PC-9 (cell line): ENCODE measurements around the gene CKS1B. TPM values are rescaled to one million over a fixed set of nuclear protein-coding genes. Genes with fewer than 3 reads are reported as not detected.

Experiments used
- BruUV-seq: library from RNA; stranded (reverse); fragments of 400-500 nt; replicated peaks from 2 replicates; lab custom pipeline; 2021; lab: Mats Ljungman, UMichigan
- CTCF ChIA-PET: fragments of 300-600 bp; sonication (Branson Sonifier 250); formaldehyde crosslinking; loops from one replicate; lab custom pipeline; 2022; ENCODE audit warnings: antibody characterized with exemption; lab: Charles Lee
- POLR2A ChIA-PET: fragments of 300-600 bp; sonication (Branson Sonifier 250); formaldehyde crosslinking; loops from one replicate; lab custom pipeline; 2022; ENCODE audit warnings: antibody characterized with exemption; ENCODE audit not compliant: unreplicated experiment; lab: Charles Lee
- DNase-seq, 2 experiments: peaks; one replicate each; pipeline versions ENCODE4 v3.0.0 to v3.0.0-alpha.2; 2015 to 2022; ENCODE audit warnings: mixed read lengths in 1 of 2
- H2AFZ ChIP-seq: fragments of 200-600 bp; sonication (generic); 2 replicates; pipeline ENCODE4 v1.8.1; 2017; ENCODE audit warnings: antibody characterized with exemption
- H3F3A ChIP-seq: fragments of 200-600 bp; sonication (generic); 2 replicates; pipeline ENCODE4 v1.8.1; 2017; ENCODE audit warnings: antibody characterized with exemption, mild to moderate bottlenecking, low read depth; ENCODE audit not compliant: insufficient read depth
- H3K27ac ChIP-seq: fragments of 200-600 bp; sonication (generic); 2 replicates; pipeline ENCODE4 v1.6.1; 2016; ENCODE audit warnings: mixed run types
- H3K27me3 ChIP-seq: fragments of 200-600 bp; sonication (generic); 2 replicates; pipeline ENCODE4 v1.6.1; 2016; ENCODE audit warnings: low read depth, mixed run types; ENCODE audit not compliant: insufficient read depth
- H3K36me3 ChIP-seq: fragments of 200-600 bp; sonication (generic); 2 replicates; pipeline ENCODE4 v1.6.1; 2016; ENCODE audit warnings: low read depth, mixed run types
- H3K4me1 ChIP-seq: fragments of 200-600 bp; sonication (generic); replicated peaks from 2 replicates; pipeline ENCODE4 v1.6.1; 2016; ENCODE audit warnings: mixed run types; ENCODE audit not compliant: insufficient read depth
- H3K4me2 ChIP-seq: fragments of 200-600 bp; sonication (generic); 2 replicates; pipeline ENCODE4 v1.6.1; 2017; ENCODE audit warnings: mixed run types
- H3K4me3 ChIP-seq: fragments of 200-600 bp; sonication (generic); 2 replicates; pipeline ENCODE4 v1.6.1; 2016; ENCODE audit warnings: mixed run types
- H3K79me2 ChIP-seq: fragments of 200-600 bp; sonication (generic); 2 replicates; pipeline ENCODE4 v1.6.1; 2017; ENCODE audit warnings: low read depth, mixed run types
- H3K9me2 ChIP-seq: fragments of 200-600 bp; sonication (generic); 2 replicates; pipeline ENCODE4 v1.8.1; 2017; ENCODE audit warnings: mild to moderate bottlenecking; ENCODE audit not compliant: insufficient read depth
- H3K9me3 ChIP-seq: fragments of 200-600 bp; sonication (generic); 2 replicates; pipeline ENCODE4 v1.8.1; 2016; ENCODE audit warnings: low read depth; ENCODE audit not compliant: insufficient read depth
- H4K20me1 ChIP-seq: fragments of 200-600 bp; sonication (generic); 2 replicates; pipeline ENCODE4 v1.8.1; 2017; ENCODE audit not compliant: insufficient read depth
- EZH2 ChIP-seq: fragments of 200-600 bp; sonication (generic); IDR thresholded peaks from 2 replicates; pipeline ENCODE4 v1.8.0; 2017; ENCODE audit warnings: antibody characterized with exemption, low read depth
- intact Hi-C: fragments of 100-400 bp; cut with micrococcal nuclease; formaldehyde crosslinking; loops from one replicate; pipeline ENCODE4 v1.10.0; 2022; ENCODE audit not compliant: unreplicated experiment
- total RNA-seq: library from RNA; stranded (reverse); gene quantifications from 2 replicates; pipeline ENCODE4 v1.2.3, GENCODE V29; 2021
- TF ChIP-seq, protein P1 (sequence below): fragments of 200-600 bp; sonication (generic); conservative IDR thresholded peaks from 2 replicates; pipeline ENCODE4 v1.6.1; 2017; ENCODE audit warnings: mixed run types, antibody characterized with exemption, mild to moderate bottlenecking, moderate library complexity

Gene CKS1B
- total RNA-seq, 1 experiment from 2014 or later, result 236 TPM

DNA sequence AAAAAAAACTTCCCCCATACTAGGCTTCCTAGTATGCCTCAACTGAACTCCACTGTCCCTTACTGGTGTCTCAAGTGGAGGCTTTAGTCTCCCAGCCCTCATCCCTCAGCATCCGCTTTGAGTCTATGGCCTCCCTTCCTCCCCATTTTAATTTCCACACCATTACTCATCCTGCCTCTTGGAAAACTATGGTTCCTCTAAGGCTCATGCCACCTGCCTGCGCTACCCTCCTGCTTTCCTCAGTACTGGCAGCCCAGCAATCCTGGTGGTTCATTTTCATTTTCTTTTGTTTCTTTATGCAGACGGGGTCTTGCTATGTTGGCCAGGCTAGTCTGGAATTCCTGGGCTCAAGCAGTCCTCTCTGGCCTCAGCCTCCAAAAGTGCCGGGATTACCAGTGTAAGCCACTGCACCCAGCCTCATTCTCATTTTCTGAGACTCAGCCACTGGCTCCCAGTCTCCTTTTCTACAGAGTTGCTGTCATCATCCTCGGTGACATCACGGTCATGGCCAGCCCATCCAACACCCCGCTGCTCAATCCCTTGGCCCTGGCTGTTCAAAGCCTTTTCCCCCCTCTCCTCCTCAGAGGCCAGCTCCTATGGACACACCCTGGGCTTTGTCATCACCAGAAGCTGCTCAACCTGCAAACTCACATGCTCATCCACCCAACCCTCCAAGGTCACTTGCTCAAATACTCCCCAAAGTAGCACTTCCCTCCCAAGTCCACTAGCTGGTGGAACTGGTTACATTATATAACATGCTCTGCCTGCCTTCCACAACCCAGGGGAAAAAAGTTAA, 35.7 kb upstream of the CKS1B start:
- TF ChIP-seq EZH2, result no peak
- TF ChIP-seq, protein P1, sequence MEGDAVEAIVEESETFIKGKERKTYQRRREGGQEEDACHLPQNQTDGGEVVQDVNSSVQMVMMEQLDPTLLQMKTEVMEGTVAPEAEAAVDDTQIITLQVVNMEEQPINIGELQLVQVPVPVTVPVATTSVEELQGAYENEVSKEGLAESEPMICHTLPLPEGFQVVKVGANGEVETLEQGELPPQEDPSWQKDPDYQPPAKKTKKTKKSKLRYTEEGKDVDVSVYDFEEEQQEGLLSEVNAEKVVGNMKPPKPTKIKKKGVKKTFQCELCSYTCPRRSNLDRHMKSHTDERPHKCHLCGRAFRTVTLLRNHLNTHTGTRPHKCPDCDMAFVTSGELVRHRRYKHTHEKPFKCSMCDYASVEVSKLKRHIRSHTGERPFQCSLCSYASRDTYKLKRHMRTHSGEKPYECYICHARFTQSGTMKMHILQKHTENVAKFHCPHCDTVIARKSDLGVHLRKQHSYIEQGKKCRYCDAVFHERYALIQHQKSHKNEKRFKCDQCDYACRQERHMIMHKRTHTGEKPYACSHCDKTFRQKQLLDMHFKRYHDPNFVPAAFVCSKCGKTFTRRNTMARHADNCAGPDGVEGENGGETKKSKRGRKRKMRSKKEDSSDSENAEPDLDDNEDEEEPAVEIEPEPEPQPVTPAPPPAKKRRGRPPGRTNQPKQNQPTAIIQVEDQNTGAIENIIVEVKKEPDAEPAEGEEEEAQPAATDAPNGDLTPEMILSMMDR, result no peak
- intact Hi-C loops, result loop anchor here (1.0 to 5.0 kb wide), 2 partner anchors 17 to 312 kb away; partner anchors contain the start of gene PBXIP1
- Histone ChIP-seq H3K27ac (no peak overlapping the region), H3K4me1 (peaks cover 46% of the 10 kb centered on the region), H3K79me2 (peaks cover 5% of the 10 kb centered on the region; the same call in 1 of the 2 replicates), H2AFZ (no peak overlapping the region), H3K27me3 (no peaks in the 10 kb centered on the region), H3K4me3 (no peak overlapping the region), H3F3A (peaks cover 18% of the 10 kb centered on the region; the same call in 1 of the 2 replicates), H3K4me2 (peak overlapping the region; percentile 82; the same call in 1 of the 2 replicates), H3K36me3 (no peaks in the 10 kb centered on the region), H4K20me1 (no peaks in the 10 kb centered on the region), H3K9me3 (no peaks in the 10 kb centered on the region), H3K9me2 (no peaks in the 10 kb centered on the region)
- DNase-seq, result peak; percentile 50 to 86
- POLR2A ChIA-PET, result interaction anchor here (0.6 kb wide), 1 partner anchor 384 kb away, joined by 3 read pairs; no protein-coding TSS in a partner anchor
- CTCF ChIA-PET, result interaction anchor here (0.6 to 0.7 kb wide), 4 partner anchors 43 to 527 kb away, joined by 3 to 6 read pairs (median 4); no protein-coding TSS in a partner anchor
- no TSS peak for BruUV-seq

- ChIA-PET CTCF (interaction anchor here (0.7 kb wide), 2 partner anchors 114 to 181 kb away, joined by 4 to 10 read pairs; no protein-coding TSS in a partner anchor), POLR2A (interaction anchor here (0.6 kb wide), 2 partner anchors 55 to 77 kb away, joined by 3 to 4 read pairs; no protein-coding TSS in a partner anchor)
- no peaks in the 10 kb centered on the region for H3K27me3 ChIP-seq
- H3K36me3 ChIP-seq, result no peaks in the 10 kb centered on the region
- H3K79me2 ChIP-seq, result peaks cover 5% of the 10 kb centered on the region; the same call in 1 of the 2 replicates
- no peak overlapping the region for H3K27ac ChIP-seq
- H2AFZ ChIP-seq, result no peak overlapping the region
- no peaks in the 10 kb centered on the region for H3K9me3 ChIP-seq
- H3K9me2 ChIP-seq, result no peaks in the 10 kb centered on the region
- peaks cover 46% of the 10 kb centered on the region for H3K4me1 ChIP-seq
- DNase-seq, result no peak
- no TSS peak for BruUV-seq
- TF ChIP-seq EZH2, result no peak
- TF ChIP-seq, protein P1, result no peak
- H3K4me2 ChIP-seq, result no peak overlapping the region
- intact Hi-C loops, result no loop called here
- no peaks in the 10 kb centered on the region for H4K20me1 ChIP-seq
- H3K4me3 ChIP-seq, result no peak overlapping the region
- peaks cover 18% of the 10 kb centered on the region; the same call in 1 of the 2 replicates for H3F3A ChIP-seq
Measured at GRCh38 chr1:154940213-154940560, 34.3 kb upstream of the CKS1B start.

DNA sequence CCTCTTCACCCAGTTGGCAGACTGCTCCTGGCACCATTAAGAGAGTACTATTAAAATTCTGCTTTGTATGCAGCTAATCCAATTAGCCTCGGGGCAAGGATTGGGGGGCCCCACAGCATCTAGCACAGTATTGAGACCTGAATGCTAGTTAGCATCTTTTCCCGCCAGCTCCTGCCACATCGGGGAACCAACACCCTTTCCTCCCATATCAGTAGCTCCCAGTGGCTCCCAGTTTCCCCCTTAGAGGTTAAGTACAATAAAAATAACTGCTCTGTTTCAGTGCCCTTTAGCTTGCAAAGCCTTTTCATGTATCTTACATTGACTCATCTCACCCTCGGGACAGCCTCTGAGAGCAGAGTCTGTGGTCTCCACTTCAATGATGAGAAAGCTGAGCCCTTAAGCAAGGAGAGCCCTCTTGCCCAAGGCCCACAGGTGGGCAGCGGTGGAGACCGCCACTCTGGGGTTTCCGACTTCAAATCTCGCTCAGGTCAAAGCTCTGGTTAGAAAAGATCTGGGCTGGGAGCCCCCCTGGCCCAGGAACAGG, 33.8 kb upstream of the CKS1B start:
- Histone ChIP-seq H4K20me1 (no peaks in the 10 kb centered on the region), H3F3A (peaks cover 18% of the 10 kb centered on the region; the same call in 1 of the 2 replicates), H2AFZ (no peak overlapping the region), H3K36me3 (no peaks in the 10 kb centered on the region), H3K9me2 (no peaks in the 10 kb centered on the region), H3K9me3 (no peaks in the 10 kb centered on the region), H3K27me3 (no peaks in the 10 kb centered on the region), H3K79me2 (peaks cover 5% of the 10 kb centered on the region; the same call in 1 of the 2 replicates), H3K4me1 (peaks cover 44% of the 10 kb centered on the region), H3K27ac (no peak overlapping the region), H3K4me2 (no peak overlapping the region), H3K4me3 (no peak overlapping the region)
- CTCF ChIA-PET, result interaction anchor here (0.6 kb wide), 1 partner anchor 24 kb away, joined by 3 read pairs; no protein-coding TSS in a partner anchor
- POLR2A ChIA-PET, result interaction anchor here (0.6 kb wide), 2 partner anchors 55 to 76 kb away, joined by 3 to 4 read pairs; no protein-coding TSS in a partner anchor
- TF ChIP-seq EZH2, result no peak
- TF ChIP-seq, protein P1, result no peak
- no peak for DNase-seq
- BruUV-seq, result no TSS peak
- intact Hi-C loops, result no loop called here
